Measurements from ENCODE around the gene U2AF1. TPM values are rescaled to one million over a fixed set of nuclear protein-coding genes. Genes with fewer than 3 reads are reported as not detected.

Gene U2AF1, protein sequence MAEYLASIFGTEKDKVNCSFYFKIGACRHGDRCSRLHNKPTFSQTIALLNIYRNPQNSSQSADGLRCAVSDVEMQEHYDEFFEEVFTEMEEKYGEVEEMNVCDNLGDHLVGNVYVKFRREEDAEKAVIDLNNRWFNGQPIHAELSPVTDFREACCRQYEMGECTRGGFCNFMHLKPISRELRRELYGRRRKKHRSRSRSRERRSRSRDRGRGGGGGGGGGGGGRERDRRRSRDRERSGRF
- total RNA-seq (2022; extraction: Qiagen RNA extraction) = 49.9 to 66.0 TPM (median 60.3 TPM) in 5 replicates

DNA sequence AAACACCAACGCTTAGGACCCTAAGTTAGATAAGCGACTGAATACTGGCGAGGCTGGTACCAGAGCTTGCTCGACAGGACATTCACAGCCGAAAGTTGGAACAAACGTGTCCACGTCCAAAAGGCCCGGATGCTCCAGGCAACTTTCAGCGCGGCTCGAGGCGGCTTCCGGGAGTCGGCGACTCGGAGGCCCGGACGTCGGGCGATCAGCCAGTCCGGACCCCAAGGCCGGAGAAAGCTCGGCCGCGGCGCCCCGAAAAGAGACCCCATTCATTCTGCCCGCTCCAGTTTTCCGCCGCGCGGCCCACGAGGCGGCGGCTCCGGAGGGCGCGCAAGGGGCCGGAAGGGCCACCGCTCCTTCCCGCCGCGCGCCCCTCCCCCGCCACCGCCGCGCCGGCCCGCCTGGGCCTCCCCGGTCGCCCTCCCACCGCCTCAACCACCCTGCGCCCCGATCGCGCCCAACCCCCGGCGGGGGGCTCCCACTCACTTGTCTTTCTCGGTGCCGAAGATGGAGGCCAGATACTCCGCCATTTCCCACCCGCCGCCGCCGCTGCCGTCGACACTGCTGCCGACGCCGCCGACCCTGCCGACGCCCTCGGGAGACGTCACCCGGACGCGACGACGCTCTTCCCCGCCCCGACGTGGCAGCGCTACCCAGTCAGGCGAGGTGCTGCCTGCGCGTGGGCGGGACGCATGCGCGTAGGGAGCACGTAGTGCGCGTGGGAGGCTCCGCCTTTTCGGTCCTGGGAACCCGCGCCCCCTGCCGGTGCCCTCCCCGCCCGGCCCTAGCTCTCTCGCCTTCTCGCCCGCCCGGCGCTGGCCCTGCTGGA lies at the start of gene U2AF1:
TSS of gene U2AF1 (minus strand) at position 606 of the 829 bp plus-strand sequence. CDS start at position 530, 76 bp downstream.

DNA sequence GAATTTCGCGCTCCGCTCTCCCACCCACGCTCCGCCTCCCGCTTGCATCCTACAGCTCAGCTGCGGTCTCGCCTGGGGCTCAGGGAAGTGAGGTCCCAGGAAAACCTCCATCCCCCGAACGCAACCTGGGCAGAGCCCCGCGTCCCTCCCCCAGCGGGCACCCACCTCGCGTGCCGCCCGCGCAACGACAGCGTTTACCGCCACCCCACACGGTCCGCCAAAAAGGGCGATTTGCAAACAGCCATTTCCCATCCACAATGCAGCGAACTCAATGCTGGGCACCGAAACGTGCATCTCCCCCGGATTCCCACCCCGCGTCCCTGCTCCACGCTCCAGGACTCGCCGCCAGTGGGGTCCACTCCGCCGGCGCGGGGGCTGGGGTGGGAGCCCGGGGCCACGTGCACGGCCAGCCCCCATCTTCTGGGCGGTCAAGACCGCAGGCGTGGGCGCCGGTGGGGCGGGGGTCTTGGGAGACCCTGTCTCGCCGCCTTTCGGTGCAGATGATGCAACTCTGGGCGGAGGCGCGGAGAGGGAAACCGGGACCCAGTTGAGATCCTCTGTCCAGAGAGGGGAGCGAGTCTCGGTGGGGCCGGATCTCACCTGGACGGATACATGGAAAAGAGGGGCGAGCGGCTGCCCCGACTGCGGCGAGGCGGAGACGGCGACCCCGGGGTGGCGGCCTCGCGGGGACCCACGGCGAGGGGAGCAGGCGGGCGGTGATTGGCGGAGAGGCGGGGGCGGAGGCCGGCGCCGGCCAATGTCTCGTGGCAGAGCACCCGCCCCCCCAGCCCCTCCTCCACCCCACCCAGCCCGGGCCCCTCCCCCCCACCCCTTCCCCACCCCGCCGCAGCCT lies 32.0 kb downstream of the U2AF1 start, which contains the start of gene CBS:
TSS of gene CBS (minus strand) at position 666 of the 853 bp plus-strand sequence. CDS start 3,642 bp downstream, outside the sequence.

Other genes starting within 250 kb of the U2AF1 start
- 18.5 to 30.9 TPM (median 27.8 TPM) in 5 replicates for gene WDR4, start 228.0 kb downstream of the U2AF1 start, total RNA-seq (2022; extraction: Qiagen RNA extraction)
- 19.0 to 21.4 TPM (median 20.5 TPM) in 5 replicates for gene NDUFV3, start 214.3 kb downstream of the U2AF1 start, total RNA-seq (2022; extraction: Qiagen RNA extraction)
- gene ERVH48-1, start 181.9 kb downstream of the U2AF1 start, total RNA-seq (2022; extraction: Qiagen RNA extraction) = not detected in 5 replicates
- 4.5 to 6.9 TPM (median 6.0 TPM) in 5 replicates for gene PKNOX1, start 133.0 kb downstream of the U2AF1 start, total RNA-seq (2022; extraction: Qiagen RNA extraction)
- 8.5 to 12.9 TPM (median 10.9 TPM) in 5 replicates for gene CBS, start 31.7 kb downstream of the U2AF1 start, total RNA-seq (2022; extraction: Qiagen RNA extraction)
- gene CRYAA, start 61.4 kb upstream of the U2AF1 start, total RNA-seq (2022; extraction: Qiagen RNA extraction) = not detected in 5 replicates

Data from A549 treated with Mapracorat at 1 μM for 4 hours (cell line).